GM21619 (cell line): ENCODE measurements around the gene DYRK3.
"Not testable (repeated sequence)": the region's sequence is repeated elsewhere in the genome, so short reads cannot be mapped to it uniquely, and the experiment has no call there.

Experiments
- ATAC-seq: cut with Tn5 transposase; IDR thresholded peaks from one replicate; pipeline ENCODE4 v1.9.1; 2021; ENCODE audit not compliant: unreplicated experiment

The DYRK3 gene

DNA sequence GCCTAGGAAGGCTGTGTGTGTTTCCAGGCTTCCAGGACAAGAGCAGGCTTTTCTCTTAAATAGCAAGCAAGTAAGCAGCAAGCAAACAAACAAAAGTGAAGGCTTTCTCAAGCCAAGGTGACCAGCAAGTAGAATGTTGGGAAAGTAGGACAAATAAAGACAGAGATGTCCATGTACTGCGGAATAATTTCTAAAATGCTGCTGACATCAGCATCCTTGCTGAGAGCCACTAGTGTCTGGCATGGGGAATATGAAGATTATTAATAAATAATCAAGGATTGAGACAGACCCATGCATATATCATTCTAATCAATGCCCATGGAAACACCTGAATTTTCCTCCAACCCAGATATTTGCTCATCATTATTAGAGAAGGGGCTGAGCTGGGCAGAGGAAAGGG is 6.4 kb upstream of the DYRK3 start:
- no peak for ATAC-seq

- no peak for ATAC-seq
Observed at GRCh38 chr1:206631085-206631509, 4.2 kb upstream of the DYRK3 start.

GRCh38 chr1:206633708-206634121 is 1.6 kb upstream of the DYRK3 start:
- no peak for ATAC-seq

DNA sequence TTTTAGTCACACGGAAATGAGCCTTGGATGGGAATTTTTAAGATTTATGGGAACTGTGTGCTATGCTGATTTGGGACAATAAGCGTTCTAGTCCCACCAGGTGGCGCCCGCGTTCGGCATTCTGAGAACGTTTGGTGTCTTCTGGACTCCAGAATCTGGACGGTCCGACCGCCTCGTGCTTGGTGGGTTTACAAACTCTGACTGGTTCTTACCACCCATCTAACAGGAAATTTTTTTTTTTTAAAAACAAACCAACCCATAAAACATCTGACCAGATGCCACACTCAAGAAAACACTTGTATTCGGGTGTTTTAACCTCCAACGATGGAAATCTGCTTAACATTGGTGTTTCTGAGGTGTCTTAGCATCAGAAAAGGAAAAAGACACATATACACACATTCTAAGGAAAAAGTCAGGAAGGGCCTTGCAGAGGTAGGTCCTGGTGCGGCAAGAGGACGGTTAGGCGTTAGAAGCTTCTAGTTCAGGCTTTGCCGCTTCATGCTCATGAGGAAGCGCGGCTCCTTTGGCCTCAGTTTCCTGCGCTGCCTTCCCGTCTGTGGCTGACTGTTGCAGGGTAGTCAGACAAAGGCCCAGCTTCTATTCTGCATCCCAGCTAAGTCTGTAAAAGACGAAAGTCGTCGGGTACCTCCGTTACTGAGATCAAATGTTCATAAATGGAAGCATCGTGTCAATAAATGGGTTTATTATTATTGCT is 814 bp upstream of the DYRK3 start:
- ATAC-seq: no peak

- no peak for ATAC-seq
Observed at GRCh38 chr1:206635978-206636345, 626 bp downstream of the DYRK3 start.

GRCh38 chr1:206636671-206637070 is 1.3 kb downstream of the DYRK3 start:
- no peak for ATAC-seq

GRCh38 chr1:206637605-206638004 is 2.3 kb downstream of the DYRK3 start:
- no peak for ATAC-seq

DNA sequence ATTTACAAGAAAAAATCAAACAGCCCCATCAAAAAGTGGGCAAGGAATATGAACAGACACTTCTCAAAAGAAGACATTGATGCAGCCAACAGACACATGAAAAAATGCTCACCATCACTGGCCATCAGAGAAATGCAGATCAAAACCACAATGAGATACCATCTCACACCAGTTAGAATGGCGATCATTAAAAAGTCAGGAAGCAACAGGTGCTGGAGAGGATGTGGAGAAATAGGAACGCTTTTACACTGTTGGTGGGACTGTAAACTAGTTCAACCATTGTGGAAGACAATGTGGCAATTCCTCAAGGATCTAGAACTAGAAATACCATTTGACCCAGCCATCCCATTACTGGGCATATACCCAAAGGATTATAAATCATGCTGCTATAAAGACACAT is 6.7 kb downstream of the DYRK3 start:
- ATAC-seq: not testable (repeated sequence)

- no peak for ATAC-seq
Observed at GRCh38 chr1:206643118-206643698, 7.9 kb downstream of the DYRK3 start.

- ATAC-seq: no peak
Observed at GRCh38 chr1:206646504-206646903, 11.2 kb downstream of the DYRK3 start.

GRCh38 chr1:206647224-206647623 is 11.9 kb downstream of the DYRK3 start:
- no peak for ATAC-seq

- no peak for ATAC-seq
Observed at GRCh38 chr1:206649261-206649921, 14.1 kb downstream of the DYRK3 start.

- ATAC-seq: no peak
Observed at GRCh38 chr1:206651014-206651413, 15.7 kb downstream of the DYRK3 start.

GRCh38 chr1:206651958-206652890 is 16.9 kb downstream of the DYRK3 start:
- ATAC-seq: no peak

DNA sequence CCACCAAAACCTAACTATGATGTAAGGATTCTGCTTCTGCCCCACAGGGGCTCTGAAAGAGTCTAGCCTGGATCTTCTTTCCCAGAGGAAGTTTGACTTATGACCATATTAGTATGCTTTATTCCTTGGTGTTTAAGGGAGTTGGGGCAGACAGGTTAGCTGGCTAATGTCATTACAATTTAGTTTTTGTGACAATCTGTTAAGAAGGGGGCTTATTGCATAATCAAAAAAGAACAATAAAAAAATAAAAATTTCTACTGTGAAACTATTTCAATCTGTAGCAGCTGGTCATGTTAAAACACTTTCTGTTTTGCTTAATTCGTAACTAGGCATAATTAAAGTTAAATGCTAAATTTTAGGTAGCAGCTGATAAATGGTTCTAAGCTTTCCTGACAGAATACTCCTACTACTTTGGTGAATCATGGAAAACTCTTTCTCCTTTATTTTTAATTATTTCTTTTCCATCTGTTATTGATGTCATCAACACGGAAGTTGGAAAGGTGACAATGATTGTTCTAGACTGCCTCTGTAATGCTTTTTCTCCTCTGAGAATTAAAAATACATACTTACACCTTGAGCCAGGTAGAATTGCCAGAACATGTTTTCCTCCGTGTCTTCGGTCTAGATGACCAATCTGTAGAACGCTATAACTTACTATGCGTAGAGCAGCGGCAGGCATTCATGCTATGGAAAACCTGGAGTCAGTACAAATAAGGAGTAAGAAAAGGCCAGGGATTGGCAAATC is 18.6 kb downstream of the DYRK3 start:
- no peak for ATAC-seq

- no peak for ATAC-seq
Observed at GRCh38 chr1:206654828-206655227, 19.5 kb downstream of the DYRK3 start.

DNA sequence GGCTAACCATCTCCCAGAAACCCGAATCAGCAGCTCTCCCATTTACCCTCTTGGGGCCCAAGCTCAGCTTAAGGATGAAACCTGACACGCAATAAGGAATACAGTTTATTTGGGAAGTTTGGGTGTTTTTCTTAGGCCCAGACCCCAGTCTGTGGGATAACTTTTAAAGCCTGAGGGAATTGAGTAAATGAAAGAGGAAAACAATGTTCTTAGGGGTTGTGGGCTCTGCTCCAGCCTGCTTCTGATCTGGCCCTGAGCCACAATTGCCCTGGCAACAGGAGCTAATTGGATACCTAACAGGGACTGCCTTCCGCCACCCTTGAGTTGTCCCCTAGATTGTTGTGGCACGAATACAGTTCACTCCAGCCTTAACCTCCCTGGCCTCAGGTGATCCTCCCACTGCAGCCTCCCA is 20.1 kb downstream of the DYRK3 start:
- ATAC-seq: no peak

DNA sequence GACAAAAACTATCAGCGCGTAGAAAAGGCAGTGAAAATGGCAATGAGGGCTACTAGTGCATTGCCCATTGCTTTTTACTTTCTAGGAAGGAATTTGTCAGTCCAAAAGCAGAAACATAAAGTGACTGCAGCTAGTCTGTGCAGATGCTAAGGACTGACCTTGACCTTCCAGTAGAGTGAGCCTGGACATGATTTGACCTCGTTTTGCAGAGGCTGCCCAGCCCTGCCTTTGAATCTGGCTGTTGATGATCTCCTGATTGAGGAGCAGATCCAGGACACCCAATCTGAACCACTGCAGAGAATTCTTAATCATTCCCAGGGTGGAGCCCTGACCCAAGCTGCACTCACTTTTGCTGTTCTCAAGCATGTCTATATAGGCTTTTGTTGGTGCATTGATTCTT is 21.6 kb downstream of the DYRK3 start:
- no peak for ATAC-seq

GRCh38 chr1:206657751-206658150 is 22.4 kb downstream of the DYRK3 start:
- ATAC-seq: no peak

DNA sequence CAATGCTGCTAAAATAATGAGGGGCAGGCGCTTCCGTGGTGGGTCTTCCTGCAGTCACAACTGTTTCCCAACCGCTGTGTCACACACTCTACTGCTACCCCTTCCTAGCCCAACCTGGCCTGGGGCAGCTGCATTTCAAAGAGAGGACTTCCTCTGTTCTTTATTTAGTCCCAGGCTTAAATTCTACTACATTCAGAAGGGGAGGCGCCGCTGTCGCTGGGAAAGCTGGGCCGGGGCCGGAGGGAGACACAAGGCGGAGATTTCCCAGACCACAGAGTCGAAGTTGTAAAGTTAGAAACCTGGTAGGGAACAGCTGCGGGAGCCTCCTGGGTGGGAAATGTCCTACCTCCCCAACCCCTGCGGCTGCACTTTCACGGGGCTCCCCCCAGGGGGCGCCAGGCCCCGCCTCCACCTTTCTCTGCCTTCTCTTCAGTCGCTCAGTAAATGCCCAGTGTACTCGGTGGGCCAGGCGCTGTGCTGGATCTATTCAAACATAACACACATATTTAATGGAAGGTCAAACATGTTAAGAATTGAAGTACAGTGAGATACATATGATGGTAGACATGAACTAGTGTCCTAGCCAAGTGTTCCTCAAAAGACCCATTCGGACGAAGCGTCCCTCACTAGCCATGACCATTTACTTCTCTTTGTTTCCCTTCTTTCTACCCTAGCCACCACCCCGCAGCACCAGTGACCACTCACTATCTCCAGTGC is 23.1 kb downstream of the DYRK3 start:
- no peak for ATAC-seq
